ENCODE results near the gene OLFML1. TPM values are rescaled to one million over a fixed set of nuclear protein-coding genes. Genes with fewer than 3 reads are reported as not detected.

The OLFML1 gene
- polyA plus RNA-seq (2013), result 2.4 TPM in 2 replicates

DNA sequence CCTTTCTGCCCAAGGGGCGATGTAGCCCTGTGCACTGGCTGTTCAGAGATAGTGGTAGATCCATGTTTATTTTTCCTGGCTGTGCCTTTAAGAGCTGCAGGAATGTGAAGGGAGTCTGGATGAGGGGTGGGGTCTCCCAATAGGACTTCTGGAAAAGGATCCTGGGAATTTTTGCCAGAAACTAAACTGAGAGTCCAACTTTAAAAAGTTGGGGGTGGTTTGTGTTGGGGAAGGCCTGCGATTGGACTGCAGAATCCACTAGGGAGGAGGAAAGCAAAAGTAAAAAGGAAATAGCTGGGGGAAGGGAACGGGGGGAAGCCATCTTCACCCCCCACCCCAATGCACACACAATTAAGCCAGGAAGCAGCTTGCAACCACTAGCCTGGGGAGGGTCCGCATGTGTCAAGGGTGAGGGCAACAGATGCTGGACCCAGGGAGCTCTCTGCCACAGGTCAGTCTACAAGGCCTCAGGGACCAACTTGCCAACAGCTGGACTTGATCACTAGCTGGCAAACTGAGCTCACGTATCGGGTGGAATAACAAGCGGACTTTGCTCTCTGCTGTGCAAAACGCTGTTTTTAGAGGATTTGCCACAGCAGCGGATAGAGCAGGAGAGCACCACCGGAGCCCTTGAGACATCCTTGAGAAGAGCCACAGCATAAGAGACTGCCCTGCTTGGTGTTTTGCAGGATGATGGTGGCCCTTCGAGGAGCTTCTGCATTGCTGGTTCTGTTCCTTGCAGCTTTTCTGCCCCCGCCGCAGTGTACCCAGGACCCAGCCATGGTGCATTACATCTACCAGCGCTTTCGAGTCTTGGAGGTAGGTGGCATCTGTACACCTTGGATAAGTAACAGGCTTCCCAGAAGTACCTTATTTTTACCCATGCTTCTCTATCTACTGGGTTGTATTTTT lies at the start of gene OLFML1:
OLFML1 (plus strand) TSS at position 321 of the 912 bp plus-strand sequence; CDS start at position 691, 370 bp downstream.
- Histone ChIP-seq H3K79me2 (ENCODE audit: control insufficient read depth, insufficient read depth, low read length, poor library complexity) (no peaks in the 10 kb centered on the region), H3K9me3 (ENCODE audit: insufficient read depth, low read depth, low read length) (peaks cover 2% of the 10 kb centered on the region), H3K4ac (ENCODE audit: low read depth, low read length) (no peak within 1 kb of the TSS), H2BK12ac (ENCODE audit: low read length) (peak within 1 kb of the TSS; percentile 20), H2BK120ac (ENCODE audit: insufficient read depth, low read length, poor library complexity) (no peak within 1 kb of the TSS), H3K9ac (ENCODE audit: low read length) (no peak within 1 kb of the TSS), H3K27ac (ENCODE audit: low read depth, low read length) (peak within 1 kb of the TSS; percentile 45), H2AFZ (ENCODE audit: insufficient read depth, low read length, poor library complexity) (peak within 1 kb of the TSS; percentile 44), H3K23ac (ENCODE audit: low read length) (no peak within 1 kb of the TSS), H3K4me2 (ENCODE audit: low read length) (peak within 1 kb of the TSS; percentile 3), H2BK5ac (ENCODE audit: low read depth, low read length, poor library complexity) (no peak within 1 kb of the TSS), H2AK5ac (ENCODE audit: low read length) (no peak within 1 kb of the TSS), H4K91ac (ENCODE audit: low read depth, low read length) (peak within 1 kb of the TSS; percentile 20), H3K79me1 (ENCODE audit: low read length) (peaks cover 4% of the 10 kb centered on the region), H4K8ac (ENCODE audit: low read depth, low read length) (peak within 1 kb of the TSS; percentile 42), H3K4me1 (ENCODE audit: control insufficient read depth in 1 of 2, insufficient read depth in 2 of 2, low read length in 2 of 2) (peaks cover 7 to 15% of the 10 kb centered on the region in 2 experiments), H3K4me3 (ENCODE audit: low read depth, low read length) (no peak within 1 kb of the TSS), H4K12ac (ENCODE audit: low read depth, low read length) (no peak within 1 kb of the TSS), H3K18ac (ENCODE audit: low read length) (peak within 1 kb of the TSS; percentile 16), H3K27me3 (ENCODE audit: insufficient read depth, low read length) (no peaks in the 10 kb centered on the region), H3K14ac (ENCODE audit: low read length) (peak within 1 kb of the TSS; percentile 11), H3K36me3 (ENCODE audit: control insufficient read depth in 1 of 2, insufficient read depth in 2 of 2, low read length in 2 of 2) (no peaks in the 10 kb centered on the region)
- no peak for DNase-seq
- WGBS (ENCODE audit: extremely low coverage, insufficient coverage, insufficient read length), result no CpG with 5 or more reads among the region's 15 CpGs

DNA sequence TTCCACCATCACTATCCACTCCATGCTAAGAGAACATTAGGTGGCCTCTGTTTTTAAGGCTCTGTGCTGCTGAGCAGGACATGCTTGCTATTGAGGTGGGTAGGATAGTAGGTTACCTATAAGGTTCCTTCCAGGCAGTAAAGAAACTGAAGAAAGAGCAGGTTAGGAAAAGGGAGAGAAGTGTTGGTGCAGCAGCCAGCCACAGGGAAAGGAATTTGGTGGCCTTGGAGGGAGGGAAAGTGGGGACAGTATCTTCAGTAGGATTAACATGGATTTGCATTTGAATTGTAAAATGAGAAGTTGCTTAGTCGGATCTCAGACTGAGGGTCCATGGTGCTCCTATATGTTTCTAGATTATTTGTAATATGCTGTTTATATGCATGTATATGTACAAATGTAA lies 49.2 kb upstream of the OLFML1 start:
- Histone ChIP-seq H3K14ac (ENCODE audit: low read length) (no peak overlapping the region), H3K23ac (ENCODE audit: low read length) (no peak overlapping the region), H3K4ac (ENCODE audit: low read depth, low read length) (no peak overlapping the region), H3K27me3 (ENCODE audit: insufficient read depth, low read length) (no peaks in the 10 kb centered on the region), H3K27ac (ENCODE audit: low read depth, low read length) (no peak overlapping the region), H2AK5ac (ENCODE audit: low read length) (no peak overlapping the region), H3K36me3 (ENCODE audit: control insufficient read depth in 1 of 2, insufficient read depth in 2 of 2, low read length in 2 of 2) (no peaks in the 10 kb centered on the region), H4K12ac (ENCODE audit: low read depth, low read length) (no peak overlapping the region), H2BK12ac (ENCODE audit: low read length) (no peak overlapping the region), H3K9ac (ENCODE audit: low read length) (no peak overlapping the region), H4K91ac (ENCODE audit: low read depth, low read length) (no peak overlapping the region), H3K79me1 (ENCODE audit: low read length) (no peaks in the 10 kb centered on the region), H3K79me2 (ENCODE audit: control insufficient read depth, insufficient read depth, low read length, poor library complexity) (no peaks in the 10 kb centered on the region), H3K4me1 (ENCODE audit: control insufficient read depth in 1 of 2, insufficient read depth in 2 of 2, low read length in 2 of 2) (no peaks in the 10 kb centered on the region), H2BK120ac (ENCODE audit: insufficient read depth, low read length, poor library complexity) (no peak overlapping the region), H2BK5ac (ENCODE audit: low read depth, low read length, poor library complexity) (no peak overlapping the region), H2AFZ (ENCODE audit: insufficient read depth, low read length, poor library complexity) (no peak overlapping the region), H3K9me3 (ENCODE audit: insufficient read depth, low read depth, low read length) (peaks cover 2% of the 10 kb centered on the region), H3K18ac (ENCODE audit: low read length) (no peak overlapping the region), H4K8ac (ENCODE audit: low read depth, low read length) (no peak overlapping the region), H3K4me3 (ENCODE audit: low read depth, low read length) (no peak overlapping the region), H3K4me2 (ENCODE audit: low read length) (no peak overlapping the region)
- WGBS (ENCODE audit: extremely low coverage, insufficient coverage, insufficient read length), result no CpG with 5 or more reads among the region's 1 CpG
- DNase-seq, result no peak

DNA sequence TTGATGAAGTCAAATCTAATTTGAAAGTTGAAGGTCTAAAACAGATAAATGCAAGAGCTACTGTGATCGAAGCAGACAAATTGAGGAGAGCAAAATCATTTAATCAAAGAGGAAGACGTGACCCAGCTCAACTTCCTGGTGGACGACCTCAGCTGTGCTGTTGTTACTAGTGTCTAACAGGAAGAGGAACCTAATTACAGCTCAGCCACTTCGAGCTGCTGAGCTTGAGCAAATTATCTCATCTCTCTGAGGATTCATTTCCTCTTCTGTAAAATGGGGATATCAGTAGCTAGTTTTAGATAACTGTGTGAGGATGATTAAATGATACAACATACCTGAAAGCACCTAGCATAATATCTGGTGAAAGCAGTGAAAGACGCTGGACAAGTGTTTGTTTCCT lies 48.6 kb upstream of the OLFML1 start:
- Histone ChIP-seq H4K91ac (ENCODE audit: low read depth, low read length) (no peak overlapping the region), H3K4ac (ENCODE audit: low read depth, low read length) (no peak overlapping the region), H3K79me2 (ENCODE audit: control insufficient read depth, insufficient read depth, low read length, poor library complexity) (no peaks in the 10 kb centered on the region), H2BK120ac (ENCODE audit: insufficient read depth, low read length, poor library complexity) (no peak overlapping the region), H4K8ac (ENCODE audit: low read depth, low read length) (no peak overlapping the region), H3K79me1 (ENCODE audit: low read length) (no peaks in the 10 kb centered on the region), H2BK12ac (ENCODE audit: low read length) (no peak overlapping the region), H3K4me2 (ENCODE audit: low read length) (no peak overlapping the region), H3K9ac (ENCODE audit: low read length) (no peak overlapping the region), H3K27me3 (ENCODE audit: insufficient read depth, low read length) (no peaks in the 10 kb centered on the region), H4K12ac (ENCODE audit: low read depth, low read length) (no peak overlapping the region), H2AK5ac (ENCODE audit: low read length) (no peak overlapping the region), H3K23ac (ENCODE audit: low read length) (no peak overlapping the region), H3K4me3 (ENCODE audit: low read depth, low read length) (no peak overlapping the region), H2AFZ (ENCODE audit: insufficient read depth, low read length, poor library complexity) (no peak overlapping the region), H2BK5ac (ENCODE audit: low read depth, low read length, poor library complexity) (no peak overlapping the region), H3K14ac (ENCODE audit: low read length) (no peak overlapping the region), H3K9me3 (ENCODE audit: insufficient read depth, low read depth, low read length) (peaks cover under 1% of the 10 kb centered on the region), H3K18ac (ENCODE audit: low read length) (no peak overlapping the region), H3K36me3 (ENCODE audit: control insufficient read depth in 1 of 2, insufficient read depth in 2 of 2, low read length in 2 of 2) (no peaks in the 10 kb centered on the region), H3K27ac (ENCODE audit: low read depth, low read length) (no peak overlapping the region), H3K4me1 (ENCODE audit: control insufficient read depth in 1 of 2, insufficient read depth in 2 of 2, low read length in 2 of 2) (no peaks in the 10 kb centered on the region)
- WGBS (ENCODE audit: extremely low coverage, insufficient coverage, insufficient read length), result no CpG with 5 or more reads among the region's 5 CpGs
- DNase-seq, result no peak

DNA sequence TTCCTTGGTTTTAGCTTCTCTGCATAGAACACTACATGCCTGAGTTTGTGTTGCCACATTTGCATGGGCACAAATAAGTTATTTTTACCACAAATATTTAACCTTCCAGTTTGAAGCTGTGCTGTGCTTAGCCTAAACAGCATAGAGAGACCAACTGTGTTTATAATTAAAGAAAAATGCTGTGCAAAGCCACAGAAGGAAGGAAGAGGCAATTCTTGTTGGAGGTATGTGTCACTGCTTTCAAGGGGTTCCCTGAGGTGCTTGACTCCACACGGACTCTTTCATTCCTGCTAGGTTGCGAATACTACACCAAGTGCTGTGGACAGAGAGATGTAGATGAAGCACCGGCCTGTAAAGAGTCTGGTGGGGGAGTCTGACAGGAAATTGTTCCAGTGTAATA lies 47.6 kb upstream of the OLFML1 start:
- no peak for DNase-seq
- Histone ChIP-seq H4K8ac (ENCODE audit: low read depth, low read length) (no peak overlapping the region), H4K91ac (ENCODE audit: low read depth, low read length) (no peak overlapping the region), H3K4me2 (ENCODE audit: low read length) (no peak overlapping the region), H2BK5ac (ENCODE audit: low read depth, low read length, poor library complexity) (no peak overlapping the region), H3K79me2 (ENCODE audit: control insufficient read depth, insufficient read depth, low read length, poor library complexity) (no peaks in the 10 kb centered on the region), H3K27me3 (ENCODE audit: insufficient read depth, low read length) (no peaks in the 10 kb centered on the region), H2BK120ac (ENCODE audit: insufficient read depth, low read length, poor library complexity) (no peak overlapping the region), H3K9ac (ENCODE audit: low read length) (no peak overlapping the region), H3K4ac (ENCODE audit: low read depth, low read length) (no peak overlapping the region), H3K27ac (ENCODE audit: low read depth, low read length) (no peak overlapping the region), H2AFZ (ENCODE audit: insufficient read depth, low read length, poor library complexity) (no peak overlapping the region), H3K14ac (ENCODE audit: low read length) (no peak overlapping the region), H3K4me1 (ENCODE audit: control insufficient read depth in 1 of 2, insufficient read depth in 2 of 2, low read length in 2 of 2) (no peaks in the 10 kb centered on the region), H3K23ac (ENCODE audit: low read length) (no peak overlapping the region), H3K36me3 (ENCODE audit: control insufficient read depth in 1 of 2, insufficient read depth in 2 of 2, low read length in 2 of 2) (no peaks in the 10 kb centered on the region), H2AK5ac (ENCODE audit: low read length) (no peak overlapping the region), H4K12ac (ENCODE audit: low read depth, low read length) (no peak overlapping the region), H3K18ac (ENCODE audit: low read length) (no peak overlapping the region), H2BK12ac (ENCODE audit: low read length) (no peak overlapping the region), H3K9me3 (ENCODE audit: insufficient read depth, low read depth, low read length) (no peaks in the 10 kb centered on the region), H3K4me3 (ENCODE audit: low read depth, low read length) (no peak overlapping the region), H3K79me1 (ENCODE audit: low read length) (no peaks in the 10 kb centered on the region)
- WGBS (ENCODE audit: extremely low coverage, insufficient coverage, insufficient read length), result no CpG with 5 or more reads among the region's 3 CpGs

Data from trophoblast cell (in vitro differentiated cells and primary cell).